Stimulated activated CD8-positive, alpha-beta memory T cell treated with anti-CD3 and anti-CD28 coated beads, Interleukin-12 subunit alpha, Interleukin-12 subunit beta, amount 100 ng/mL, for 1 hour (primary cell): ENCODE results near the gene GDF2.

Experiments
- DNase-seq: peaks from one replicate; pipeline ENCODE4 v3.0.0-alpha.2; 2020; ENCODE audit warnings: low read depth

The GDF2 gene

DNA sequence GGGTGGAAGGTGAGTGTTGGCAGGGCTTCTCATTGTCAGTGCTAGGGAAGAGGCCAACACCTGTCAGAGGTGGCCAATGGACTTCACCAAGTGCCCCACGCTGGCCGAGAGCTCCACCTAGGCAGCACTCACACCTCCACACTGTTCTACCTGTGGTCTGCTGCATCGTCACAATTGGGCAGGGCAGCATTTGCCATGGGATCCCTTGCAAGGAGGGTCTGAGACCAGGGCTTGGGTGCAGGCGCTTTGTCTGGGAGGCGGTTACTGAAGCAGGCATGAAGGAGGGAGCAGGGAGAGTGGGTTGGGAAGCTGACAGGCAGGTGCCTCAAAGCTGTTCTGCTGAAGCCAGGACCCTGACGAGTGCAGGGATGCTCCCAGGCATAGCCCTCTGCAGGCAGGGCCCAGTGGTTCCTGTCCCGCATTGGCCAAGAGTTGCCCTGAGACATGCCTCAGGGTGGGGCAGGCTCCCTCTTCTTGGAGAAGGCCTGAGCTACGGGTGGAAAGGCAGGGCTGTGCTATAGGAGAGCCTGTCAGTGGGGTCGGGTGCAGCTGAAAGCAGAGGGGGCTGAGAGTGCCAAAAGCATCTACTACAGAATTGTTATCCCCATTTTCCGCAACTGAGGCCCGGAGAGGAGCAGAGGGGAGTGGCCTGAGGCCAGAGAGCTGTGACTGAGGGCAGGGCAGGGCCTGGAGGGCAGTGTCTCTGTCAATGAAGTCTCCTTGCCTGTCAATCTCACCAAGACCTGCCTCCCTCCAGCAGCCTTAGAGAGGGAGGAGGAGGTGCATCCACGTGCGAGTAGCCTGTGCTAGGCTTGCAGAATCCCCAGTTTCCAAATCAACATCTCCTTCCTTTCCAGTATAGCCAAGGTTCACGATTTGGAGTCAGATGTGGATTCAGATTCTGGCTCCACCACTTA is 29.9 kb downstream of the GDF2 start:
- no peak for DNase-seq

DNA sequence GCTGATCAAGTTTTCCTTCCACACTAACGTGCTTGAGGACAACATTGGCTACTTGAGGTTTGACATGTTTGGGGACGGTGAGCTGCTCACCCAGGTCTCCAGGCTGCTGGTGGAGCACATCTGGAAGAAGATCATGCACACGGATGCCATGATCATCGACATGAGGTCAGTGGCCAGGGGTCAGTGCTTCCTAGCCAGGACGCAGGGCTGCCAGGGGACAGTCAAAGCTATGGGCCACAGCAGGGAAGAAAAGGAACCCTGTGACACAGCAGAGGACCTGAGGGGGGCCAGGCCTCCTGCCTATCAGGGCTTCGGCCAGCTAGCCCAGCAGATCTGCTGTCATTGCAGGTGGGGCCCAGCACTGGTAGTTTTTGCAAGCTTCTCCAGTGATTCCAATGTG is 31.1 kb downstream of the GDF2 start:
- DNase-seq: no peak

DNA sequence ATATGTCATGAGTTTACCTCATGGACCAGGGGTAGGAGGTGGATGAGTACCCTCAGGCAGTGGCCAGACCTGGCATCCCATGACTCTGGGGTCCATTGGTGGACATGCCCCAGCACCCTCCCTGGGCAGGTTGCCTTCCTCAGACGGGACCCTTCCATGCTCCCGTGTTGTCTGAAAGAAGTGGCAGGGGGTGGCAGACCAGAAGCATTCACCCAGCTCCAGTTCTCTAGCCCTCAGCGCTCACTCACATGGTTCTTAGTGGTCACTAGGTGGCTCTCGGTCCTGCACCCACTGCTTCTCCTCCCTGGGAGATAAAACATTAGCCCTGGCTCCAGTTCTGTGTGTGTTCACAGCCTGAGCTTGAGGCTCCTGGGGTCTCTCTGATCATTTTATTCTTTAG is 31.9 kb downstream of the GDF2 start:
- DNase-seq: no peak

DNA sequence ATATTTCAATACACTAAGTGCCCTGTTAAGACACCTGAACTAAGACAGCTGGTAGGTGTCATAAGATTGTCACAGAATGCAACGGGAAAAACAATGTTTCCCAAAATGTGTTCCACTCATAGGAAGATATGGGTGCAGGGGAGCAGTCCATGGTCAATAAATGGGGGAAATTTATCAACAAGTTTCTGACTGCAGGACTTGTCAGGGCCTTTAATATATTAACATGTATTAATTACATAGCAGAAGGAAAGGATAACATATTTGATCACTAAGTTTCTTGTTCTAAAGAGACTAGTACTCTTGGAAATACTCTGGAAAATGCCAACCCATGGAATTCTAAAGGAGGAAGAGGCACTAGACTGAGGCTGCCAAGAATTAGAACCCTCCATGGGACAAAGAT is 32.6 kb downstream of the GDF2 start:
- no peak for DNase-seq

DNA sequence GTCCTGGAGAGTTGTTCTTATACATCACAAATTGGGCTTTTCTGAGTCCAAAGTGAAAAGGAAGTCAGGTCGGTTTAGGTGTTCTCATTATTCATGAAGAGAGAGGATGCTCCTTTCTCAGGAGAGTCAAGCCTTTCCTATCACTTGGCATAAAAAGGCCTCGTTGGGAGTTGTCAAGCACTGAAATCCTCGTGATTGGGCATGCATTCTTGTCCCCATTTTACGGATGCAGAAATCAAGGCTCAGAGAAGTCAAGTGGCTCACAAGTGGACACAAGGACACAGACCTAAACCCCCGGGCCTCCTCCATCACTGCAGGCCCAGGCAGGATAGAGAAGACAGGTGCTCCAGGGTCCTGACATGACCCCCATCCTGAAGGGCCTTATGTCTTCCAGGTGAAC is 34.5 kb downstream of the GDF2 start:
- DNase-seq: no peak

DNA sequence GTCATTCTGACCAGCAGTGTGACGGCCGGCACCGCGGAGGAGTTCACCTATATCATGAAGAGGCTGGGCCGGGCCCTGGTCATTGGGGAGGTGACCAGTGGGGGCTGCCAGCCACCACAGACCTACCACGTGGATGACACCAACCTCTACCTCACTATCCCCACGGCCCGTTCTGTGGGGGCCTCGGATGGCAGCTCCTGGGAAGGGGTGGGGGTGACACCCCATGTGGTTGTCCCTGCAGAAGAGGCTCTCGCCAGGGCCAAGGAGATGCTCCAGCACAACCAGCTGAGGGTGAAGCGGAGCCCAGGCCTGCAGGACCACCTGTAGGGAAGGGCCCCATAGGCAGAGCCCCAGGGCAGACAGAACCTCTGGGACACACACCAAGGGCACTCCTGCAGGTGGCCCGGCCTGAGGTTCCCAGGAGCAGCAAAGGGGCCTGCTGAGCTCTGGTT is 34.9 kb downstream of the GDF2 start:
- no peak for DNase-seq

DNA sequence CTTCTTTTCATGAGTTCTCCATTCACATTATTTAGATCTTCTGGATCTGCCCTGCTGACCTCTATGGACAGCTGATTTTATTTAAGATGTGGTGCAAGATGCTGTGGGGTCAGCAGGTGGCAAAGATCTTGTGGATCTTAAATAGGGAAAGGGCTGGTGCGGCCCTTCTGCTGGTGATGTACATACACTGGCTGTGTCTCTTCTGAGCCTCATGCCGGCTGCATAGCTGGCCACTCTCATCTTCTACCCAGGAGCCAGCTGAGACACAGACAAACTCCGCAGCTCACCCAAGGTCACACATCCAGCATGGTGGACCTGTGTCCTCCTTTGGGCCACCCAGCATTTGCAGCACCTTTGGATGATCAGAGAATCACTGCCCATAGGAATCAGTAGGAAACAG is 35.7 kb downstream of the GDF2 start:
- DNase-seq: no peak

DNA sequence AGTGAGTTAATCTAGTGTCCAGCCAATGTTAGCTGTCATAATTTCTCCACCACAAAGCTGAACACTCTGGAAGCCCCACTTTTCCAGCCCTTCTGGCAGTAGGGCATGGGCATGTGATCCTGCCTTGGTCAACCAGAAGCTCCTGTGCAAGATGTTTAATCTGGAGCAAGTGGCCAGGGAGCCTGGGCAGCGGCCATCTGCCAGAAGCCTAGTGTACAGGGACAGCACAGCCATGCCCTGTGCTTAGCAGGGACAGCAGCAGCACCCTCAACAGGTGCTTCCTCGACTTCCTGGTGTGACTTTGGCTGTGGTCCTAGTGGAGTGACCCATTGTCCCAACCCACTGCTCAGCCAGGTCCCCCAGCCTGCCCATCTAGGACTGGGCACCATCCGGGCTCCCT is 36.2 kb downstream of the GDF2 start:
- DNase-seq: no peak

DNA sequence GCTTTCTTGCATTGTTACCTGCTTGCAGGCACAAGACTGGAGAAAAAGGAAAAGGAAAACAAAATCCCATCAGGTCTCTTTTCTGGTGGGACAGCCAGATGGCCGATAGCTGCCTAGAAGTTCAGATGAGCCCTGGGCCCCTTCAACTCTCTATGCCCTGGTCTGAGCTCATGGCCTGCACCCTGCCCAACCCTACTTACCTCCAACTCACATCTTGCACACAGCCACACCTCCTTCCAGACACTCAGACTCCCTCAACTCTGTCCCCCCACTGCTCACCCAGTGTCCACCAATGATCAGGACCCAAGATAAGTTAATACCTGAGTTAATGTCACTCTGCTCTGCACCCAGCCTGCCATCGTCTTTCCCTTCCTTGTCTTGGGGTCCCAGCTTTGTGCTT is 36.8 kb downstream of the GDF2 start:
- no peak for DNase-seq

DNA sequence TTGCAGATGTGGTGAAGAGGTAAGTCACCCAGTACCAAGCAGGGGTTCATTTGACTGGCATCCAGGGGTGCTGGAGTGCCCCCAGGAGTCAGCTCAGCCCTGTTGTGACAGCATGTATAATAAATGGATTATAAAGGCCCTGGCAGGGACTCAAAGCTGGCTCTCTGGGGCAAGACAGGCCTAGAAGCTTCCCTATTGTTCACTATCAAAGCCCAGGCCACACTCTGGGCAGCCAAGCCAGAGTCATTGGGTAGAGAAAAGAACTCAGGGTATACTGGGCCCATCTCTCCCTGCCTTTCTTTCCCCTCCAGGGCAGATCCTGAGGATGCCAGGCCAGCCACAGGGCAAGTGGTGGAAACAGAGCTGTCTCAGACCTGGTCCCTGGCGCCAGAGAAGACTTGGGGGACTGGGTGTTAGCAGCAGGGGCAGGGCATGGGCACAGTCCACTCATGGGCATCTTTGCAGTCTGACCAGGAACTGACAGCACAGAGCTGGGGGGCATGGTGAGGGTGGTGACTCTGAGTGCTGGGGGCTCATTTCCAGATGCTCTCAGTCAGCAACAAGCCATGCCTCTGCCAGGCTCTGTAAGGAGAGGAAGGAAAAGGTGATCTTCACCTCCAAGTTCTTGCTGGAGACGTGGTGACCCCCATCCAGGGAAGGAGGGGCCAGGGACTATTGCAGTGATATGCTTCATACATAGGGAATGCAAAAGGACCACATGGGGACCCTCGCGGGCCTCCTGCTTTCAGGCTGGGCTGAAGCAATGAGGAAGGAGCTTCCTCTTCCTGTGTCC is 37.6 kb downstream of the GDF2 start:
- DNase-seq: no peak

DNA sequence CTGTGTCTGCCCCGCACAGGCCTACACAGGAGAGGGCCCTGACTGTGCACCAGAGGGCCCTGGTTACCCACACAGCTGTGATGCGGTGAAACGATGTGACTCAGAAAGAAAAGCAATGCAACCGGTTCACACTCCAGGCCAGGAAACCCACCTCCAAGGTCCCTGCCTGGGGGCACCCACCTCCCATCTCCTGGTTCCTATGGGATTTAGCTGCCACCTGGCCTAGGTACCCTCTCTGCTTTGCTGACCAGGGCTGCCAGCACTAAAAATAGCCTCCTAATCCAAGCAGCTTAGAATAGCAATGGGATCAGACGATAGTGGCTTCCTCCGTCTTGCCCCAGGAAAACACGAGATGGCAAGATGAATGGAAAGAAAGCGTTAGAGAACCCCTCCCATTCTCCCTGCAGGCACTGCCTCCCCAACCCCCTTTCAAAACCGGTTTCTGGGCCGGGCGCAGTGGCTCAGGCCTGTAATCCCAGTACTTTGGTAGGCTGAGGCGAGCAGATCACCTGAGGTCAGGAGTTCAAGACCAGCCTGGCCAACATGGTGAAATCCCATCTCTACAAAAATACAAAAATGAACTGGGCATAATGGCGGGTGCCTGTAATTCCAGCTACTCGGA is 38.3 kb downstream of the GDF2 start:
- no peak for DNase-seq

DNA sequence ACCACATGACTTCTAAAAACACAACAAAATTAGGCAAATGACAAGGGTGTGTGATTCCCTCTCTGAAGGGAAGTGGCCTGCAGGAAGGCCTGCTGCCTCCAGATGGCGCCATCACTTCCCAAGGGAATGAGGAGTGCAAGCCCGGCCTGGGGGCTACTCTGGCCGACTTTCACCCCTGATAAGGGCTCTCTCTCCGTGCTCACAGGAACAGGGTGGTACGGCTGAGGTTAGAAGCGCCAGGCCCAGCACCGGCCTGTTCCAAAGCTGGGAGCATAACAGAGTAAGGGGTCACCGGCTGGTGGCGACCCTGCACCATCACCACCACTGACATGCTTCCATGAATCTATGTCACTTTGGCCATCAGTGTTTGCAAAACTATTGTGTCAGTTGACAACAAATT is 39.0 kb downstream of the GDF2 start:
- DNase-seq: no peak

DNA sequence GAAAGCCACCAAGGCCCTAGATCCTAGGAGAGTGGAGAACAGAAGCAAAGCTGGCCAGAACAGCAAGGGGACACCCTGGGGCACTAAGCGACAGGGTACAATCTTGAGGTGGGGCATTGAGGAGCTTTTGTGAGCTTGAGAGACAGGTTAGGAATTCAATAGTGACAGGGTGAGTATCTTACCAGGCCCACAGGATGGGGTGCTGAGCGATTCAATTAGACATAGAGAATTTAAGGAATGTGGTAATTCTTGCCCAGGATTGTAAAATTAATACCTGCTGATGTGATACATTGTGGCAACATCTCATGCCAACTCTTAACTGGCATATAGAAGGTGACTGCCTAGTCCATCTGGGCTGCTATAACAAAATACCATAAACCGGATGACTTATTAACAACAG is 39.9 kb downstream of the GDF2 start:
- DNase-seq: no peak

DNA sequence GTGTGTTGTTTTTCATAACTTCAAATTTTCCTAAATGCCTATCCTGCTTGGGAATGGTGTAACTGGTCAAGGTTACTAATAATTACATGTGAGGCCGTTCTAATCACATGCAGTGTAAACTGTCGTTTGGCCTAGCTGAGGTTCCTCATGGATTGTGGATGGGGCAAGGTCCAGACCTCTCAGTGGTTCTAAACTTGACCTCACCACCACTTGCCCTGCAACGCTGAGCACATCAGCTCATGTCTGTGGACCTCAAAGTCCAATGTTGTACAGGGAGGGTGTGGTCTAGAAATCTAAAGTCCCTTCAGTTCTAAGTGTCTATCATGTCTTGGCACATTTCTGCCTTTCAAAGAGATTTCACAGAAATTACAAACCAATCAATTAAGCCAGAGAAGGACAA is 41.5 kb downstream of the GDF2 start:
- no peak for DNase-seq

DNA sequence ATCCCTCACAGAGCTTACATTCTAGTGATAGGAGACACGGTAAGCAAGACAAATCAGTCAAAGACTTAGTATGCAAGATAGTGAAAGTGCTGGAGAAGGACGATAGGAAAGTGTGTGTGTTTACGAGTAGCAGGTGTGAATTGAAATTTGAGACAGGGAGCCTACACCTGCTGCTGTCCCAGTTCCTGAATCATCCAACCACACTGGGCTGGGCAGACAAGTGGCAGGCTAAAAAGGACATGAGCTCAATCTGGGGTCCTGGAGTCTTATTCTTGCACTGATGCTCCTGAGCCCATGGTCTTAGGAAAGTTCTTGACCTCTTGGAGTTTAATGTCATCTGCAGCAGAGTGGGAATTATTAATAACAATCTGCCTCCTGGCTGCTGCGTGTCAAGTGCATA is 42.1 kb downstream of the GDF2 start:
- no peak for DNase-seq

DNA sequence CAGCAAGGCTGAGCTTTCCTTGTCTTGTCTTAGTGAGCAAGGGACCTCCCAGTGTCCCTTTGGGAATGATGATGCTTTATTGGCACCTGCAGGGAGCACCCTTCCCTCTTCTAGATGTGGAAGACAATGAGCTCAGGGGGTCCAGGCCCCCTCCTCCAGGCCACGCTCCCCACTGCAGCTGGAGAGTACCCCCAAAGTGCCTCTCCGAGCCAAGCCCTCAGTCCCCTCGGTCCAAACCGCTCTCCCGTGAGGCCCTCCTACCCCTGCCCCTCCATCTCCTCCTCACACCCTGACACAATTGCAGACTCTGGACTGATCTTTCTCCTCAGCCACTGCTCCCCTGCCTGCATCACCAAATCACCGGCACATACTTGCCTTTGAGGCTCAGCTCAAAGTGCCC is 42.7 kb downstream of the GDF2 start:
- no peak for DNase-seq

DNA sequence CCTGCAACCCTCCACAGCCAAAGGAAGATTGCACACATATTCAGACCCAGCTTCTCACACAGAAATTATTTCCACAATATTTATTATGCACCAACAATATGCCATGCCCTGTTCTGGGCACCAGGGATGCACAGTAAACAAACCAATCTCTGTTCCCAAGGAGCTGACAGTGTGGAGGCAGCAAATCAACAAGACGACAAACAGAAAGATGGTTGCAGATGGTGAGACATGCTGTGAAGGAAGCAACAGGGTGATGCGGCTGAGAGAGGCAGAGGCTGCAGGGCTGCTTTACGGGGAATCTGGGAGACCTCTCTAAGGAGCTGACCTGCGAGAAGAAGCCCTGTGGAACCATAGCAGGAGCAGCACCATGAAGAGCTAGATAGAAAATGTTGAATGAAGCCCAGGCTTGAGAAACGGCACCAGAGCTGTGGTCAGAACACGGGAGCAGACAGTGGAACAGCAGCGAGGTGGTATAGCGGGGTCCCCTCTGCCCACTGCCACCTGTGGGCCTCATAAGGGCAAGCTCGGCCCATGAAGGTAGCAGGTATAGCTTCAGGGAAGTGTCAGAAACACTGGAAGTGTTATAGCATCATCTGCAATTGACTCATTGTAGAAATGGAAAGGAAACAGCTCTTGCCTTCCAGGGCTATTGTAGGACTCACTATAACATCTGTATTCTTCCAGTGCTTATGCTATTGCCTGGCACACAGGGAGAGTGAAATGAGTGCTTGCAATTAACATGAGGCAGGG is 43.4 kb downstream of the GDF2 start:
- no peak for DNase-seq

DNA sequence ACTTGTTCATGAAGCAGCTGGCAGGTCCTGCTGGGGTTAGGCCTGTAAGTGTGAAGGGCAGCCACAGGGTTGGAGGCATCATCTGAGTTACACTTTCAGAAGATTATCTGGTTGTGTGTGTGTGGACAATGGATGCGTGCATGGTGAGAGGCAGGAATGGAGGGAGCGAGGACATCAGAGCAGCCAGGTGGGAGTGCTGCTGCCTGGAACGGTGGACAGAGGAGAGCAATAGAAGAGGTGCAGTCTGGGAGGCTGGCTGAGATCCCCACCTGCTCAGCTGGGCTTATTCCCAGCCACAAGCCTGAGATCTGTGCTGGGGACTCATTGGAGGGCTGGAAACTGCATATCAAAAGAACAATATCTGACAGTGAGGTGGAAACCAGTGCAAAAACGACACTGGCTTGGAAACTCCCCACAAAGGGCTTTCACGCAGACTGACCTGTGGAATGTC is 44.0 kb downstream of the GDF2 start:
- DNase-seq: no peak

DNA sequence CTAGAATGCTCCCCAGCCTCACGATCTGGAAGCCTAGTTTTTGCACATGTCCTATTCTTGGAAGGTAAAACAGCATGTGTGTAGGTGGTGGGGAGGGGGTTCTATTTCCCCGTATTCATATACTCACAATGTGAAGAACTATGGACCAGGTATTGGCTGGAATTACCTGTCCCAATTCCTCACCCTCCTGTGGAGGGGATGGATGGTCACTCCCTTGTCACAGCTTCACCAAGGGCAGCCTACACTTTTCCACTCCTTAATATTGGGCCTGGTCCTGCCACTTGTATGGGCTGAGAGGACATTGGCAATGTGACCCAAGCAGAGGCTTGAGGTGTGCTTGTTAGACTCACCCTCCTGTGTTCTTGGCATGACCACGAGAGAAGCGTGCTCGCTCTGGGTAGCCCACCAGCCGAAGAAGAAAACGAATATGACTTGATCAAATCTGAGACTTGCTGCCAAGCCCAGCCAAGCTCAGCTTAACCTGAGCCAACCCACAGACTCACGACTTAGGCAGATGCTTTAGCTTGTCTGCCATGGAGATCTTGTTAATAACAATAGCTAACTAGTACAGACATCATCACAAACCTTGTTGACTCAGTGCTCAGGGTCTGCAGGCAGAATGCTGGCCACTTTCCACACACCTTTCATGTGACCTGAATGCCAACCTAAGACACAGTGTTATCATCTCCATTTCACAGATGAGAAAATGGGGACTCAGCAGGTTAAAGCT is 44.6 kb downstream of the GDF2 start:
- DNase-seq: no peak

DNA sequence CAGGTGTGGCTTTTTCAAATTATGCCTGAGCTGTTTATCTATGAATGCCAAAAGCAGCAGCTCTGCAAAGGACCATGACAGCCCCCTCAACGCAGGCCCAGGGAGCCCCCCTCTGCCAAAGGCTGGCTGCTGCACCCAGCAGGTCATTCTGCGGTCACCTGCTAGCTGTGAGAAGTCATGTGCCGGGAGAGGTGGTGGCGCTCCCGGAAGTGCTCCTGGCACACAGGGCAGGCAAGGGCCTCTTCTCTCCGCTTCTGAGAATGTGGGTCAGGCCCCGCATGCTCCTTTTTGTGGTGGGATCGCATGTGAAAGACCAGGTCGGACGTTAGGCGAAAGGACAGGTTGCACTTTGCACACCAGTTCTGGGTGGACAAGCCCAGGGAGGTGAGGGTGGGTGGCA is 45.4 kb downstream of the GDF2 start:
- DNase-seq: no peak

DNA sequence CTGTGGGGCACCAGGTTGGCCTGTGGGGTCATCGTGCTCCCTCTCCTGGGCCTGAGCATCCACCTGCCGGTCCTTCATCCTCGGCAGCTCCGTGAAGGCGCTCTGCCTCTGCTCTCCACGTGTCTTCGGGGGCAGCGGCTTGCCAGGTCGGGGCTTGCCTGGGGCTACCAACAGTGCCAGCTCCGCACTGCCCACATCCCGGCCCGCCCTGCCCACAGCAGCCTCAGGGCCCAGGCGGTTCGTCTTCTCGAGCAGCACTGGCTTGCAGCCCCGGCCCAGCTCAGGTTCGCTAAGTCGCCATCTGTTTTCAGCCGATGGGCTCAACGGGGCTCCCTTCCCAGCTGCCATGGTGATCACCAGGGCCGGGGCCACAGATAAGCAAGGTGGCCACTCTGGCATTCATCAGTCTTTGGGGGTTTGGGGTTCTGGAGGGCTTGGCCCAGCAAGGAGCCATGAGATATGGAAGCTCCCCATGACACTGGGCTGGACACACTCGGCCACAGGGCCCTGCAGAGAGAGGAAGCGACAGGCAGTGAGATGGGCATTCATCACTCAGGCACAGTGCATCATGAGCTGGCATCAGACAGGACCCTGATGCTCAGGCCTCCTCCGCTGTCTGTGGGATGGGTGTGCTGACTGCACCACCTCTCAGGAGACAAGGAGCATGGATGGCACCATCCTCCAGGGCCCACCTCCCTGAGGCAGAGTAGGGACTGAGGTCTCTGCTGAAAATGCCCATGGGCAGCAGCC is 46.4 kb downstream of the GDF2 start:
- no peak for DNase-seq
